Measurements from ENCODE around the gene FOLR1.
"Not testable (repeated sequence)": the region's sequence is repeated elsewhere in the genome, so short reads cannot be mapped to it uniquely, and the experiment has no call there.

Gene FOLR1

DNA sequence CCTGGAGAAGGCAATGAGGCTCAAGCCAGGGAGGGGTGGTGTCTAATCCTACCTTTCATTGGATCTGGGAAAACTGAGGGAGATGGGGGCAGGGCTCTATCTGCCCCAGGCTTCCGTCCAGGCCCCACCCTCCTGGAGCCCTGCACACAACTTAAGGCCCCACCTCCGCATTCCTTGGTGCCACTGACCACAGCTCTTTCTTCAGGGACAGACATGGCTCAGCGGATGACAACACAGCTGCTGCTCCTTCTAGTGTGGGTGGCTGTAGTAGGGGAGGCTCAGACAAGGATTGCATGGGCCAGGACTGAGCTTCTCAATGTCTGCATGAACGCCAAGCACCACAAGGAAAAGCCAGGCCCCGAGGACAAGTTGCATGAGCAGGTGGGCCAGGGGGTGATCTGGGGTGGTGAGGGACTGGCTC lies at the start of gene FOLR1:
FOLR1 (plus strand) TSS at position 180 of the 421 bp plus-strand sequence; CDS start at position 214, 34 bp downstream.
- no peak for DNase-seq

GRCh38 chr11:72142543-72142942 lies 49.4 kb upstream of the FOLR1 start:
- DNase-seq: not testable (repeated sequence)

GRCh38 chr11:72144807-72145565 lies 47.0 kb upstream of the FOLR1 start:
- DNase-seq: no peak

GRCh38 chr11:72146625-72147024 lies 45.3 kb upstream of the FOLR1 start:
- no peak for DNase-seq

DNA sequence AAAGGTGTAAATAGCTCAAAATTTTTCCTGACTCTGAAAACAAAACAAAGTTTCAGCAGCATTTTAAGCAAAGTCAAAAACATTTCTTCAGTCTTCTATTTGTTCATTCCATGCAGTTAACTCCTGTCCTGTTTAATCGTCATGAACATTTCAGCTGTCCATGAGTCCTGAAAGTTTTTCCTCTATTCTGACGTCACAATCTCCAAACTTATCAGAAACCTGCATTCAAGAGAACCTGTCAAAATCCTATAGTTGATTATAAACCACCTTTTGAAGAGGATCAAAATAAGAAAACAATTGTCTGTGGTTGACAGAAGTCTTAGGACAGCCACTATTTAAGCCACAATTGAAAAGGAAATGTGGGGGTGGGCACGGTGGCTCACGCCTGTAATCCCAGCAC lies 41.1 kb upstream of the FOLR1 start:
- DNase-seq: no peak

DNA sequence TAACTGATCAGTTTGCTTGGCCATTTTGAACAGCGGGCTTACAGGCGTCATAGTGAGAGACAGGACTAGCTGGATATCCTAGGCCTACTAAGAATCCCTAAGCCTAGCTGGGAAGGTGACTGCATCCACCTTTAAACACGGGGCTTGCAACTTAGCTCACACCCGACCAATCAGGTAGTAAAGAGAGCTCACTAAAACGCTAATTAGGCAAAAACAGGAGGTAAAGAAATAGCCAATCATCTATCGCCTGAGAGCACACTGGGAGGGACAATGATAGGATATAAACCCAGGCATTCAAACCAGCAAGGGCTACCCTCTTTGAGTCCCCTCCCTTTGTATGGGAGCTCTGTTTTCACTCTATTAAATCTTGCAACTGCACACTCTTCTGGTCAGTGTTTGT lies 38.1 kb upstream of the FOLR1 start:
- DNase-seq: not testable (repeated sequence)

- no peak for DNase-seq
Observed at GRCh38 chr11:72154816-72155215, 37.1 kb upstream of the FOLR1 start.

GRCh38 chr11:72155751-72156150 lies 36.2 kb upstream of the FOLR1 start:
- no peak for DNase-seq

DNA sequence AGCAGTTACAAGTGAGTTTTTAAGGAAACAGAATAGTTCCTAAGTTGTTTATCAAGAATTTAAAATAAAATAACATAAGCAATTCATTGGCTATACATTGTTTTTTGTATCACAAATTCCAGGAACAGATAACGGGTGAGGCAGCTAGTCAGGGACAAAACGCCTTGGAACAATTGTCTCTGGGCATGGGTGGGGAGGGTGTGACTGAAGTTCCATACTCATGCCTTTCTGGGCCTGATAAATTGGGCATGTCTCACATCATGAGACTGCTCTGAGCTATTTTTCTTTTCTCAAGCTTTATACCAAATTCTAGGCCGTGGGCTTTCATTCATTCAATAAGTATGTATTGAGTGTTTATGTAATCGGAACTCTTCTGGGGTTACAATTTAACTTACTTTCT lies 34.8 kb upstream of the FOLR1 start:
- DNase-seq: no peak

- DNase-seq: no peak
Observed at GRCh38 chr11:72160319-72160718, 31.6 kb upstream of the FOLR1 start.

GRCh38 chr11:72162891-72163492 lies 28.9 kb upstream of the FOLR1 start:
- peak; percentile 62 for DNase-seq

GRCh38 chr11:72164187-72164586 lies 27.8 kb upstream of the FOLR1 start:
- not testable (repeated sequence) for DNase-seq

DNA sequence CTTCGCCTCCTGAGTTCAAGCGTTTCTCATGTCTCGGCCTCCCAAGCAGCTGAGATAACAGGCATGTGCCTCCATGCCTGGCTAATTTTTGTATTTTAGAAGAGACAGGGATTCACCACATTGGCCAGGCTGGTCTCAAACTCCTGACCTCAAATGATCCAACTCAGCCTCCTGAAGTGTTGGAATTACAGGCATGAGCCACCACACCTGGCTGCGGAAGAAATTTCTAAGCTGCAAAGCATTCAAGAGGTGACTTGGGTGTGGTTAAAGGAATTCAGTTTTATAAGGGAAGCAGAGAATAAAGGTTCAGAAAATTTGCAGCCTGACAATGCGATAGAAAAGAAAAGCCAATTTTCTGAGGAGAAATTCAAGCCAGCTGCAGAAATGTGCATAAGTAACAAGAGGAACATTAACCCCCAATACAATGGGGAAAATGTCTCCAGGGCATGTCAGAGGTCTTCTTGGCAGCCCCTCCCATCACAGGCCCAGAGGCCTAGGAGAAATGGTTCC lies 22.8 kb upstream of the FOLR1 start:
- DNase-seq: not testable (repeated sequence)

- not testable (repeated sequence) for DNase-seq
Observed at GRCh38 chr11:72169754-72170153, 22.2 kb upstream of the FOLR1 start.

- DNase-seq: not testable (repeated sequence)
Observed at GRCh38 chr11:72172043-72172442, 19.9 kb upstream of the FOLR1 start.

DNA sequence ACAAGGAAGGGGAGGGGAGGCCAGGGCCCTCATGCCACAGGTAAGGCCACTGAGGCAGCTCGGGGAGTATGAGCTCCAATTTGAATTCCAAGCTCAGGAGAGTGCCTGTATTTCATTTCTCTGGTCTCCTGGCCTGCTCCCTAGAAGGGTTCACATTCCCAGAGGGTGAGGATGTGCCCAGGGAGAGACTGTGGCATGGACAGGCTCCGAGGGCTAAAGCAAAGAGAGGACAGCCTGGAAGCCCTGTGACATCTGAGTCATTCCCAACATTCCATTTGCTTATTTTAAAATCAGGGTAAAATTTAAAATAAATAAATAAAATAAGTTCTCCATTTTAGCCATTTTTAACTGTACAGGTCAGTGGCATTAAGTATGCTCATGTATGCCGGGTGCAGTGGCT lies 18.6 kb upstream of the FOLR1 start:
- DNase-seq: no peak

DNA sequence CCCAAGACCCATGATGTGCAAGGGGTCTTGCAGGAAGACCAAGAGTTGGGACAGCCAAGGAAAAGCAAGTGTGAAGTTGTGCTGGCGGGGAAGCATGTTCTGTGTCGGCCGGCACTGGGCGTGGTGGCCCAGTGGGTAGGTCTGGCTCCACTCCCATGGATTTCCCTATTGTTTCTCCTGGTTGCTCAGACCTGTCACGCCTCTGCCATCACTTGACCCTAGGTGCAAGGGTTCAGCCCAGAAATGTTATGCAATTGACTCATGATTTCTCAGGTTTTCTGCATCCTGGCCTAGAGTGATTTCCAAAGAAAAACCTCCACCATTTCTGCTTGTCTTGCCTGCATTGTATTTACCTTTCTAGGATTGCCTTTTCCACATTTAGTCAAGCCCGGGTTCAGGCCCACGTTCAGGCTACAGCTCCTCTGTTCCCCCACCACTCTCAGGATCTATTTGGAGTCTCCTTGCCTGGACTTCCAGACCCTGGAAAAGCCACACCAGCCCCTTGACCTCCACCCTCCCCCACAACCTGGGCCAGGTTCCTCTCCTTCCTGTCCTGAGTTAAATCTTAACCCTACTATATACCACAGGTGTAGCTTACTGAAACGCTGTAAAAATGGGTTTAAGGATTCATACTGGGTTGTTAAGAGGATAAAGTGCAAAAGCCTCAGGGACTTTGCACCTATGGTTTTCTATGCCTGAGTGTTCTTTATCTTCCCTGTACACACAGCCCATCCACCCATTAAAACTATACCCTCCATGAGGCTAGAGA lies 17.5 kb upstream of the FOLR1 start:
- no peak for DNase-seq

GRCh38 chr11:72177656-72178055 lies 14.3 kb upstream of the FOLR1 start:
- DNase-seq: no peak

DNA sequence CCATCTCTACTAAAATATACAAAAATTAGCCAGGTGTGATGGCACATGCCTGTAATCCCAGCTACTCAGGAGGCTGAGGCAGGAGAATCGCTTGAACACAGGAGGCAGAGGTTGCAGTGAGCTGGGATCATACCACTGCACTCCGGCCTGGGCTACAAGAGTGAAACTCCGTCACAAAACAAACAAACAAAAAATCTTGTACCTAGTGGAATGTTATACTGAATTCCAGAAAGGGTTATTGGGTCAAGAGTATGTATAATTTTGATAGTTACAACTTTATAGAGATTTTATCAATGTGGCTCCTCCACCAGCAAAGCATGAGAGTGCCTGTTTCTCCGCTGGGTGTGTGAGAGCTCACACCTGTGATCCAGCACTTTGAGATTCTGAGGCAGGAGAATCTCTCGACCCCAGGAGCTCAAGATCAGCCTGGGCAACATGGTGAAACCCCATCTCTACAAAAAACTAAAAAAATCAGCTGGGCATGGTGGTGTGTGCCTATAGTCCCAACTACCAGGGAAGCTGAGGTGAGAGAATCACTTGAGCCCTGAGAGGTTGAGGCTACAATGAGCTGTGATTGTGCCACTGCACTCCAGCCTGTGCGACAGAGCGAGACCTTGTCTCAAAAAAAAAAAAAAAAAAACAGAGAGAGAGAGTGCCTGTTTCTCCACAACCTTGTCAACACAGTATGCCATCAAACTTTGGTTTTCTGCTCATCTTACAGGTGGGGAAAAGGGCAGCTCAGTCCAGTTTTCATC lies 12.7 kb upstream of the FOLR1 start:
- no peak for DNase-seq

- no peak for DNase-seq
Observed at GRCh38 chr11:72179804-72180396, 12.0 kb upstream of the FOLR1 start.

DNA sequence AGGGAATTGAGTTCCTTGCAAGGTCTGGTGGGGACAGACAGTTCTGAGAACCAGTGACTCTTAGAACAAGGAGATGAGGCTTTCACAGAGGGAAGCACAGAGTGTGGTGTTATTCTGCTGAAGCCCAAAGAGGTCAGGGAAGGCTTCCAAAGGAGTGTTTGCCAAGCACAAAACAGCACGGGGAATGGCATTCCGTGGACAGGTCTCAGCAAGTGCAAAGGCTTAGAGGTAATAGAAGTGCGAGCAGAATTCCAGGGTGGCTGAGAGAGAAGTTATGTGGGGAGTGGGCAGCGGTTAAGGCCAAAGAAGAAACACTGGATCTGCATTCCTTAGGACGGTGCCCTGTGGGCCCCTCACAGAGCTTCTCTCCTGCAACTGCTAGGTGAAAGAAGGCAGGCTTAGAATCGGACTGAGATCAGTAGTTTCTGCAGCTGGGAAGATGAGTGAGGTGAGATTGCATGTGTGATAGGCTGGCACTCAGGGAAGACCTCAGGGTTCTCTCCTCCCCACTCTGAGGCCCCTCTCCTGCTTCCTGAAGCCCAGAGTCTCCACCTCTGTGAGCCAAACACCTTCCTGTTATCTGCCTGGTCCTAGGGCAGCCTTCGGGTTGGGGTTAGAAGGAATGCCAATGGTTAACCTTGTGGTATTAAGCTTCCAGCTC lies 10.9 kb upstream of the FOLR1 start:
- not testable (repeated sequence) for DNase-seq

DNA sequence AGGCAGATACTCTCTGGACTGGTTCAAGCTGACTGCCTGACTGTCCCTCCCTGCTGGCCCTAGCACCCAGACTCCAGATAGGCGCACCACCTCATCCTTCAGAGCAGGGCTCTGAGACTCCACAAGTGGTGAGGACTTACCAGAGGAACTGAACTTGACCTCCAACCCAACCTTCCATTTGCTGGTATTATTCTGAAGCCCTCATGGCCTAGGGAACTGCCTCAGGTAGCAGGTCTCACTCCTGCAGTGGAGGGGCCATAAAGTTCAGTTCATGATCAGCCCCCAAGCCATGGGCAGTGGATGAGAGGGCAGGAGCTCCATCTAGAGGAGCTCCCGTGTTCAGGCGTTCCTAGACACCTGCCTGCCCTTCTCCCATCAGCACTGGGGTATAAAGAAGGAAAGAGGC lies 10.4 kb upstream of the FOLR1 start:
- DNase-seq: not testable (repeated sequence)

Measured in NCI-H146 (cell line).